ENCODE data around the gene RRM1.
A peak's percentile ranks its signal among the peaks of the same experiment; 100 is the strongest.

Gene RRM1

GRCh38 chr11:4187055-4187988 is 92.7 kb downstream of the RRM1 start:
- peak; percentile 36 to 92 (median 80) for DNase-seq

Data from C1 segment of cervical spinal cord (tissue), 14 donors.